Ishikawa (cell line): ENCODE results near the gene CCDC141.

Experiments
- CEBPB ChIP-seq: IDR thresholded peaks from 2 replicates; pipeline ENCODE4 v1.6.1; 2012
- CREB1 ChIP-seq: IDR thresholded peaks from 2 replicates; pipeline ENCODE4 v1.6.1; 2012; ENCODE audit warnings: low read depth
- EGR1 ChIP-seq: IDR thresholded peaks from 2 replicates; pipeline ENCODE4 v1.6.1; 2012
- EP300 ChIP-seq: IDR thresholded peaks from 2 replicates; pipeline ENCODE4 v1.6.1; 2012; ENCODE audit warnings: borderline replicate concordance
- FOXM1 ChIP-seq: IDR thresholded peaks from 2 replicates; pipeline ENCODE4 v1.6.1; 2012; ENCODE audit warnings: low read depth, borderline replicate concordance
- NFIC ChIP-seq: IDR thresholded peaks from 2 replicates; pipeline ENCODE4 v1.6.1; 2012
- RAD21 ChIP-seq: IDR thresholded peaks from 2 replicates; pipeline ENCODE4 v1.6.1; 2012; ENCODE audit warnings: low read depth
- TAF1 ChIP-seq: IDR thresholded peaks from 2 replicates; pipeline ENCODE4 v1.6.1; 2012; ENCODE audit warnings: low read depth, mild to moderate bottlenecking
- TCF12 ChIP-seq: IDR thresholded peaks from 2 replicates; pipeline ENCODE4 v1.6.1; 2012; ENCODE audit warnings: low read depth
- TEAD4 ChIP-seq: IDR thresholded peaks from 2 replicates; pipeline ENCODE4 v1.6.1; 2012
- YY1 ChIP-seq: IDR thresholded peaks from 2 replicates; pipeline ENCODE4 v1.6.1; 2012; ENCODE audit warnings: low read depth
- ZBTB7A ChIP-seq: IDR thresholded peaks from 2 replicates; pipeline ENCODE4 v1.6.1; 2012; ENCODE audit warnings: low read depth
- TF ChIP-seq, protein P1 (sequence below): IDR thresholded peaks from 2 replicates; pipeline ENCODE4 v1.6.1; 2012
- TF ChIP-seq, protein P2 (sequence below): IDR thresholded peaks from 2 replicates; pipeline ENCODE4 v1.6.1; 2012
- TF ChIP-seq, protein P3 (sequence below): IDR thresholded peaks from 2 replicates; pipeline ENCODE4 v1.6.1; 2012; ENCODE audit warnings: low read depth, mild to moderate bottlenecking

The CCDC141 gene

DNA sequence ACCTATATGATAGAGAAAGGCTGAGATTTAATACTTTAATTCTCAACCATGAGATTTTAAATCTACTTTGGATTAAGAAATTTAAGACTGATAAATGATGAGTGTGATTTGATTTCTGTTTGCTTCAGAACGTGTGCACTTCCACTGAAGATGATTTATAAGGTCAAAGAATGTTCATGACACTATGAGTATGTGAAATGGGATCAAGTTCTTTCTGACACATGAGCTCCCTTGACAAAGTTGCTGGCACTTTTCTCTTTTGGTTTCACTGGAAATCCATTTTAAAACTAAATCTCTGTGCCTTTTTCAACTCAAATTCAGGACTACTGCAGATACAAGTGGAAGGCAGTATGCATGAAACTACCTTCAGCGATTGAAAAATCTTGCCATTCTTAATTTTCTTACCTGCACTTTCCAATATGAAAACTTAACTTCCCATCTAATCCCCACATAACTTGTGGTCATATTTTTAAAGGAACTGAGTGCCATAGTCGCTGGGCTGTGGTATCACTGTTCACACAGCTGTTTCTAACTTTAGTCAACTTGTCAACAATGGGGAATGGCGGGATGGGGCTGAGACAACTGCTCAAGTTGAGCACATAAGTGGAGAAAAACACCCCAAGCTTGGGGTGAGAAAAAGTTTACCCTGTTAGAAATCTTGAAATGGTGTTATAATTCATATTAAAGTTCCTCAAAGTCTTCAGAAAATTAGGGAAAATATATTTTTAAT is 190.9 kb downstream of the CCDC141 start:
- TF ChIP-seq CEBPB, result no peak
- no peak for TF ChIP-seq EP300
- no peak for TF ChIP-seq NFIC
- TF ChIP-seq, protein P1, sequence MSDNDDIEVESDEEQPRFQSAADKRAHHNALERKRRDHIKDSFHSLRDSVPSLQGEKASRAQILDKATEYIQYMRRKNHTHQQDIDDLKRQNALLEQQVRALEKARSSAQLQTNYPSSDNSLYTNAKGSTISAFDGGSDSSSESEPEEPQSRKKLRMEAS, result no peak
- no peak for TF ChIP-seq TEAD4
- TF ChIP-seq, protein P2, sequence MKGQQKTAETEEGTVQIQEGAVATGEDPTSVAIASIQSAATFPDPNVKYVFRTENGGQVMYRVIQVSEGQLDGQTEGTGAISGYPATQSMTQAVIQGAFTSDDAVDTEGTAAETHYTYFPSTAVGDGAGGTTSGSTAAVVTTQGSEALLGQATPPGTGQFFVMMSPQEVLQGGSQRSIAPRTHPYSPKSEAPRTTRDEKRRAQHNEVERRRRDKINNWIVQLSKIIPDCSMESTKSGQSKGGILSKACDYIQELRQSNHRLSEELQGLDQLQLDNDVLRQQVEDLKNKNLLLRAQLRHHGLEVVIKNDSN, result no peak
- TF ChIP-seq, protein P3, sequence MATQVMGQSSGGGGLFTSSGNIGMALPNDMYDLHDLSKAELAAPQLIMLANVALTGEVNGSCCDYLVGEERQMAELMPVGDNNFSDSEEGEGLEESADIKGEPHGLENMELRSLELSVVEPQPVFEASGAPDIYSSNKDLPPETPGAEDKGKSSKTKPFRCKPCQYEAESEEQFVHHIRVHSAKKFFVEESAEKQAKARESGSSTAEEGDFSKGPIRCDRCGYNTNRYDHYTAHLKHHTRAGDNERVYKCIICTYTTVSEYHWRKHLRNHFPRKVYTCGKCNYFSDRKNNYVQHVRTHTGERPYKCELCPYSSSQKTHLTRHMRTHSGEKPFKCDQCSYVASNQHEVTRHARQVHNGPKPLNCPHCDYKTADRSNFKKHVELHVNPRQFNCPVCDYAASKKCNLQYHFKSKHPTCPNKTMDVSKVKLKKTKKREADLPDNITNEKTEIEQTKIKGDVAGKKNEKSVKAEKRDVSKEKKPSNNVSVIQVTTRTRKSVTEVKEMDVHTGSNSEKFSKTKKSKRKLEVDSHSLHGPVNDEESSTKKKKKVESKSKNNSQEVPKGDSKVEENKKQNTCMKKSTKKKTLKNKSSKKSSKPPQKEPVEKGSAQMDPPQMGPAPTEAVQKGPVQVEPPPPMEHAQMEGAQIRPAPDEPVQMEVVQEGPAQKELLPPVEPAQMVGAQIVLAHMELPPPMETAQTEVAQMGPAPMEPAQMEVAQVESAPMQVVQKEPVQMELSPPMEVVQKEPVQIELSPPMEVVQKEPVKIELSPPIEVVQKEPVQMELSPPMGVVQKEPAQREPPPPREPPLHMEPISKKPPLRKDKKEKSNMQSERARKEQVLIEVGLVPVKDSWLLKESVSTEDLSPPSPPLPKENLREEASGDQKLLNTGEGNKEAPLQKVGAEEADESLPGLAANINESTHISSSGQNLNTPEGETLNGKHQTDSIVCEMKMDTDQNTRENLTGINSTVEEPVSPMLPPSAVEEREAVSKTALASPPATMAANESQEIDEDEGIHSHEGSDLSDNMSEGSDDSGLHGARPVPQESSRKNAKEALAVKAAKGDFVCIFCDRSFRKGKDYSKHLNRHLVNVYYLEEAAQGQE, result no peak
- TF ChIP-seq TCF12, result no peak

DNA sequence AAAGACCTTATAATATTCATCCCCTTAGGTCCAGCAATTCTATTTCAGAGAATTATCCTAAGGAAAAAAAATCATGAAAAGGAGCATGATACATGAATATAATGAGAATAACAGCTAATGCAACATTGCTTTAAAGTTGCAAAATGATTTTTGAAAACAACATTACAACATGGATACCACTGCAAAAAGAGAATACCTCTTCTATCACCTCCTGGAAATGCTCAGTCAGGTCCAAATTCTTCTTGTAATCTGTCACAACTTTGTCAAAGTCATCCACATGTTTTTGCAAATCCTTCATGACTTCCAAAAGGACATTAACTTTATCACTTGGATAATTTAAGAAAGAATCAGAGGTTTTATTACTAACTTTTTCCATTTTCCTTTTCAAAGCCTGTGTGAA is 194.8 kb downstream of the CCDC141 start:
- TF ChIP-seq, protein P1, result no peak
- no peak for TF ChIP-seq FOXM1
- no peak for TF ChIP-seq RAD21
- no peak for TF ChIP-seq EGR1
- TF ChIP-seq, protein P3, result no peak
- TF ChIP-seq, protein P2, result no peak
- TF ChIP-seq CEBPB, result no peak
- TF ChIP-seq NFIC, result no peak
- TF ChIP-seq ZBTB7A, result no peak
- TF ChIP-seq CREB1, result no peak
- TF ChIP-seq YY1, result no peak
- TF ChIP-seq TEAD4, result no peak

DNA sequence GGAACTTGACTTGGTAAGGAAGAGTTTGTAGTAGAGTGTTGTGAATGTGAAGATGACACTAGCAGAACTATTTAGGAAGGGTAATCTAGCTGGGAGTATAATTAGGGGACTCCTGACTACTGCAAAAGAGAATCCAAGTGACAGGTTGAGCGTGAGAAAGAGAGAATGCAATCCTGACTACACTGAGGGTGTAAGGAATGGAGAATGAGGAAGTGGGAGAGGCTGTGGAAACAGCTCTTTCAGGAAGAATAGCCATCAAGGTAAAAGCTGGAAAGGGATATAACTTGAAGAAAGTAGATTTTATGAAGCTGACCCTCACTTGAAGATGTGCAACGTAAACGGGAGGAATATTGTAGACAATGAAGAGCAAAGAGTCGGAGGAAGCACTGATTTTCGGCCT is 201.6 kb downstream of the CCDC141 start:
- no peak for TF ChIP-seq ZBTB7A
- TF ChIP-seq, protein P1, result no peak
- no peak for TF ChIP-seq TCF12
- TF ChIP-seq CEBPB, result no peak
- TF ChIP-seq, protein P3, result no peak
- TF ChIP-seq TAF1, result no peak
- TF ChIP-seq, protein P2, result no peak
- no peak for TF ChIP-seq YY1
- TF ChIP-seq FOXM1, result no peak
- TF ChIP-seq CREB1, result no peak
- no peak for TF ChIP-seq NFIC
- no peak for TF ChIP-seq EP300
- no peak for TF ChIP-seq RAD21
- no peak for TF ChIP-seq EGR1

DNA sequence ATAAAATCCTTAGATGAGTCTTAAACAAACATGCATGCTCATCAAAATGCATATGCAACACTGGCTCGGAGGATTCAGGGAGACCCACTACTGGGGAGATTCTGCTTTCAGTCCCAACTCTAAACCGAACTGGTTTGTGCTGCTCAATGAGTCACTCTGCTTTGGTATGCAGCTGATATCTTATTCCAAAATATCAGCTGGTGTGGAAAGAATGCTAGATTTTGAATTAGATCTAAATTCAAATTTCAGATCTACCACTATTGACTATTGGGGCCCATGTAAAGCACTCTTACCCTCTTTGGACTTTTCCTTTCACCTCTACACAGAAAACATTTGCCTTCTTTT is 203.5 kb downstream of the CCDC141 start:
- TF ChIP-seq ZBTB7A, result no peak
- TF ChIP-seq, protein P1, result no peak
- TF ChIP-seq NFIC, result no peak
- no peak for TF ChIP-seq RAD21
- no peak for TF ChIP-seq FOXM1
- no peak for TF ChIP-seq CREB1
- no peak for TF ChIP-seq EGR1
- TF ChIP-seq TAF1, result no peak
- TF ChIP-seq TCF12, result no peak
- no peak for TF ChIP-seq CEBPB
- TF ChIP-seq, protein P3, result no peak
- TF ChIP-seq, protein P2, result no peak
- TF ChIP-seq EP300, result no peak
- no peak for TF ChIP-seq YY1
- no peak for TF ChIP-seq TEAD4
